ENCODE measurements around the gene LACTBL1. TPM values are rescaled to one million over a fixed set of nuclear protein-coding genes. Genes with fewer than 3 reads are reported as not detected.

The LACTBL1 gene
- total and polyA plus RNA-seq, 2 of the 8 experiments (the other 6 are each of a cell fraction or from before 2014, with no cell fraction given), result not detected

DNA sequence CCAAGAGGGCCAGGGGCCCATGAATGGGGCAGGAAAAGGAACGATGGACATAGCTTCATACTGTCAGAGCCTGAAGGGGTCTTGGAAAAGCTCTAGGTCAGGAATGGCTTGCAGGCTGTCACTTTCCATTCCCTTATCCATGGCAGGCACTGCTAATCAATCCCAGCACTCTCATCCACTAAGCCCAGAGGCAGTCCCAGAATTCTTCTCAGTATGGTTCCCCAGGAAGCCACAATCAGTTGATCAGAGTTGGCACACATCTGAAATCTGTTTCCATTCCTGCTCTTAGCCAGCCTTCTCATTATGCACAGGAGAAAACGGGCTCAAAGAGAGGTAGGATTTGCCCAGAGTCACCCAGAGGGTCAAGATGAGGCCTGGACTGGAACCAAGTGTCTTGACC is 65.7 kb downstream of the LACTBL1 start (continued):
- TF ChIP-seq EP300 (IDR thresholded peaks at IDR 0.05; ENCODE audit: borderline replicate concordance in 1 of 2, low read depth in 2 of 2, low read length in 2 of 2), result no peak
- no peak for TF ChIP-seq TBP (IDR thresholded peaks at IDR 0.05; ENCODE audit: low read depth, low read length)
- TF ChIP-seq HDAC6 (IDR thresholded peaks at IDR 0.05; ENCODE audit: low read depth, low read length), result no peak
- TF ChIP-seq TAF1 (IDR thresholded peaks at IDR 0.05; ENCODE audit: low read depth, low read length), result no peak

Data from H1 (cell line).